ENCODE measurements around the gene TRMT61B.

DNA sequence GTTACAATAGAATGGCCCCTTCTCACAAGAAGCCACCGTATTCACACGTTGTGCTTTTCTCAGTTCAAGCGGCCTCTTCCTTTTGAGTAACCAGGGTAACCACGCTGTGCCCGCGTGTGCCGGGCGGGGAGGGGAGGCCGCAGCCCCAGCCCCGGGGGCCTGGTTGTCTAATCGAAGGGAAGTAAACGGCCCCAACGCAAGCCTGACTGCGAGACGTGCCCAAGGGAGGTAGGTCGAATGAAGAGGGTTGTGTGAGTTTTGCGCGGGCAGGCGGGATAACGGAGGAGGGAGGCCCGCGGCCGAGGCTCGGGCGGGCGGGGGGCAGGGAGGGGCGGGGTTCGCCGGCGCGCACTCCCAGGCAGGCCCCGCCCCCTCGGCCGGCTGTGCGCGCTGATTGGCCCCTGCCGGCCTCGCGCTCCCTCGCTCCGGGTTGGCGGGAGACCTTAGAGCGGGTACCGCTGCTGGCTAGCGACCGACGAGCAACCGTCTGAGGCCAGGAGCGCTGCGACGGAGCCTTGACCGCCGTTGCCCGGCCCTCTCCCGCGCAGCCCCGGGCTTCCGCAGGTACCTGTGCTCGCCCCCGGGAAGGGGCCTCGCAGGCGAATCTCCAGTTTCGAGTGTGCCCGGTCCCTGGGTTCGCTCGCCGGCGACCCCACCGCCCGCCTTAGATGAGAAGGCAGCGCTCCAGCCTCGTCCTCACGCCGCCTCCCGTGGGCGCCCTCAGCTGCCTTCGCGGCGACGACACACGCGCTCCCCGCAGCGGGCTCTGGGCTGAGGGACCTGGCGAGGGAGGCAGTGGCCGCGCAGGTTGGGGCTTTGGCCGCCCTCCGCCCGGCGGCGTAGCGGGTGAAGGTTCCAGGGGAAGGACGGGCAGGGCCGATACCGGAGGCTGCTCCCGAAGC lies 59.5 kb downstream of the TRMT61B start, which contains the start of gene SPDYA:
- TF ChIP-seq, protein P1, sequence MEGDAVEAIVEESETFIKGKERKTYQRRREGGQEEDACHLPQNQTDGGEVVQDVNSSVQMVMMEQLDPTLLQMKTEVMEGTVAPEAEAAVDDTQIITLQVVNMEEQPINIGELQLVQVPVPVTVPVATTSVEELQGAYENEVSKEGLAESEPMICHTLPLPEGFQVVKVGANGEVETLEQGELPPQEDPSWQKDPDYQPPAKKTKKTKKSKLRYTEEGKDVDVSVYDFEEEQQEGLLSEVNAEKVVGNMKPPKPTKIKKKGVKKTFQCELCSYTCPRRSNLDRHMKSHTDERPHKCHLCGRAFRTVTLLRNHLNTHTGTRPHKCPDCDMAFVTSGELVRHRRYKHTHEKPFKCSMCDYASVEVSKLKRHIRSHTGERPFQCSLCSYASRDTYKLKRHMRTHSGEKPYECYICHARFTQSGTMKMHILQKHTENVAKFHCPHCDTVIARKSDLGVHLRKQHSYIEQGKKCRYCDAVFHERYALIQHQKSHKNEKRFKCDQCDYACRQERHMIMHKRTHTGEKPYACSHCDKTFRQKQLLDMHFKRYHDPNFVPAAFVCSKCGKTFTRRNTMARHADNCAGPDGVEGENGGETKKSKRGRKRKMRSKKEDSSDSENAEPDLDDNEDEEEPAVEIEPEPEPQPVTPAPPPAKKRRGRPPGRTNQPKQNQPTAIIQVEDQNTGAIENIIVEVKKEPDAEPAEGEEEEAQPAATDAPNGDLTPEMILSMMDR (conservative IDR thresholded peaks at IDR 0.05 in 1 of 2, IDR thresholded peaks at IDR 0.05 in 1 of 2; ENCODE audit: extremely low read depth in 1 of 2, insufficient read depth in 1 of 2, low read depth in 1 of 2, low read length in 2 of 2): no peak
- no peak for TF ChIP-seq EZH2 (IDR thresholded peaks at IDR 0.05; ENCODE audit: borderline replicate concordance, low read length)
